HT-29 (cell line): ENCODE data around the gene FCN3. TPM values are rescaled to one million over a fixed set of nuclear protein-coding genes. Genes with fewer than 3 reads are reported as not detected.

Source experiments
- DNase-seq: peaks from one replicate; pipeline ENCODE4 v3.0.0-alpha.2; 2015; ENCODE audit warnings: low spot score
- total RNA-seq: library from RNA; depleted of rRNA; stranded (reverse); fragments of >200 nt; shearing (Covaris generic); gene quantifications from 2 replicates; pipeline ENCODE4 v1.2.3, GENCODE V29; 2014

FCN3 gene
- total RNA-seq, 1 experiment from 2014 or later = not detected

DNA sequence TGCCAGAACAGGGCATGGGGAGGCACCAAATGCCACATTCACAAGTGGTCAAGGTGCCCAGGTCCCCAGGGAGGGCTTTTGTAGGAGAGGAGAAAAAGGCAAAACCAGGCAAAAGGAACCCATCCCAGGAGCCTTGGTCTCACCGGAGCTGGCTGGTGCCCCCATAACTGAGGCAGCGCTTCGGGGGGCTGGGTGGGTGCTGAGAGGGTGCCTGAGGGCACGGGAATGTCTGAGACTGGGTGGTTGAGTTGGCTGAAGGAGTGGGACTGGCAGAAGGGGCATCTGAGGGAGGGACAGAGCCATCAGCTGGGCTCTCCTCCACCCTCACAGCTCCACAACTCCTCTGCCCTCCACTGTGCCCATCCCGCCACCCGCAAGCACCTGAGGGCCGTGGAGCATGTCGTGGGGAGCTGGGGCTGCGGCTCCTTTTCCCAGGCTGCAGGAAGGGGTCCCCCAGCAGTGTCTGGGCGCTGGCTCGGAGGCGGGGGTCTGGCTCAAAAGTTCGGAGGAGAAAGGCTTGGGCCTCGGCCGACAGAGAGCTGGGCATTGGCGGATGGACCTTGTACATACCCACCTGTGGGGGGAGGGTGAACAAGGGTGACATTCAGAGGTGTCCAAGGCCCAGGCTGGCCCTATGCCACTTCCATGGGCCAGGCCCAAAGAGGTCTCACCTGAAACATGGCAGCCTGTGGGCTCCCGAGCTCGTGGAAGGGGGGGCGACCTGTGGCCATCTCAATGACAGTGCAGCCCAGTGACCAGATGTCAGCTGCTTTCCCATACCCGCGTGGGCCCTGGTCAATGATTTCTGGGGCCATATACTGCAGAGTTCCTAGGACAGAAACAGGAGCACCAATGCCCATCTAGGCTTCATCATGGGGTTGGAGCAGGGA lies 16.3 kb downstream of the FCN3 start:
- no peak for DNase-seq

DNA sequence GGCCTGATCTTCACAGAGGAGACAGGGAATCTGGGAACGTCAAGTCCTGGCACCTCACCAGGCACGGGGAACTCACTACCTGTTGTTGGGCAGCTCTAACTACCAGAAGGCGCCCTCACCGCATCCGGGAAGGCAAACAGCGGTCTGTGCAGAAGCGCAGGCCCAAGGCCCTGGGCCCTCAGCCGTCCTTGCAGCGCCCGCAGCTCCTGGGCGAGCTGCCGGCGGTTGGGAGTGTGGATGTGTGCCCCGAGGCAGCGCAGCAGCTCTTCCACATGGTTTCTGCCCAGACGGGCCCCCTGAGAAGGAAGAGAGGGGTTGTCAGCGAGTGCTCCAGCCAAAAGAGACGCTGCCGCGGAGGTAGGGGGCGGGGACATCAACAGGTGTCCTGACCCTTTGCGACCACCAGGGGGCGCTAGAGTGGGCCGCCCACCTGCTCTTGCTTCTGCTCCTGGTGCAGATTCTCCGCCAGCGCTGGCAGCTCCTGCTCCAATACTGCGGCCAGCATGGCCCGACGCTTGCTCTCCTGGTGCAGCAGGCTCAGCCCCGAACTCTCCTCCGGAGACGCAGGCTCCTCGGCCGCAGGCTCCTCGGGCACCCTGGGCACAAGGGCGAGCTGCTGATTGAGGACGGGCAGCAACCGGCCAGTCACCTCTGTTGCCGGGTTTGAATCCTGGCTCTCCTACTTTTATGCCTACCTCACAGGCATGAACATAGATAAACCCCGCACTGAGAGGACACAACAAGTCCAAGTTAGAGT lies 17.2 kb downstream of the FCN3 start:
- DNase-seq = peak; percentile 63

DNA sequence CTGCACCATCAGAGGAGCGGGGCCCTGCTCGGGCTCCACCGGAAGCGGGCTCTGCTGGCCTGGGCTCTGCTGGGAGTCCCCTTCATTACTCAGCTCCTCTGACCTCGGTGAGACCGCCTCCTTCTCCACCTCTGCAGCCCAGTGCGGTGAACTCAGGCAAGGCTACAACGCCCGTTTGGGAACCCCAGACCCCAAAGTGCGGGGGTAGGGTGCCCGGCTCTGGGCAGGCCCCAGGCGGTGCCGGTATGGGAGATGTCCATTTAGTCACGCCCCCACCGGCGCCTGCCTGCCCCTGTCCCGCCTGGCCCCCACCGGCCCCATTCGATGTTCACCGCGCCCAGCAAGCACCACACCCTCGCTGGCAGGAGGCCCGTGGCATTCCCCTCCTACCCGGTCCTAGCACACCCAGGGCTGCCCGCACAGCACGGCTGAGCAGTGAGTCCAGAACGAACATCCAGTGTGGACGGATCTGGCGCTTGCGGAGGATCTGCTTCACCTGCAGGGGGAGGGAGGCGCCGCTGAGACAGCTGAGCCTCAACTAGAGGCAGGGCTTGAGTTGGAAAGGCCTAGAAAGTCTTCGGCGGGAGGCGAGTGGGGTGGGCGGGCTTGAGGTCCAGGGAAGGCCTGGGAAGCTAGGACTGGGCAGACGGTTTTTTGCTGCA lies 17.9 kb downstream of the FCN3 start:
- no peak for DNase-seq

DNA sequence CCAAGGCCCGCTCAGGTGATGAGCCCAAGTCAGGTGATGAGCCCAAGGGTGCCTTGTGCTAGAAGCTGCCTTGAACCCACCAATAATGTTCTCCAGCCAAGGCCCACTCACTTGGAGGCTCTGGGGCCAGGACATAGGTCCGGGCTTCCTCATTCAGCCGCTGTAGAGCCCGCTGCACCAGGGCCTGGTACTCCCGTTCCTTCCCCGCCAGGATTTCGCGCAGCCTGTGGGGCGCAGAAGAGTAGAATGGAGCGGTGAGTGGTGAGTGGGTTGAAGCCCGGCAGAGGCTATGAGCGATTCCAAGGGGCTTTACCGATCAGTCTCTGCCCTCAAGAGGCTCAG lies 18.4 kb downstream of the FCN3 start:
- DNase-seq = no peak

DNA sequence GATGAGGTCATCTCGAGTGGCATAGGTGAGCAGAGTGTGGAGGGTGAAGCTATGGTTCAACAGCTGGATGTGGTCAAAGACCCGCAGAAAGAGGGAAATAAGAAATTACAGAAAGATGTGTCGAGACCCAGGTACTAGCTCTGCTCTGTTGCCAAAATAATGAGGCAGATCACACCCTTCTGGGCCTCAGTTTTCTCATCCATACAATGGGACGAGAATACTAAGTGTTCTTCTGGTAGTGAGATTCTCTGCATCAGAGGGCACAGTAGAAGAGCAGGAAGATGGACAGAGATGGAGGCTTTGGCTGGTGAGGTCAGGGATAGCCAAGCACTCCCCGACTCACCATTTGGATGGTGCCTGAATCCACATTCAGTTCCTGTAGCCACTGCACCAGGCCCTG lies 18.9 kb downstream of the FCN3 start:
- no peak for DNase-seq

DNA sequence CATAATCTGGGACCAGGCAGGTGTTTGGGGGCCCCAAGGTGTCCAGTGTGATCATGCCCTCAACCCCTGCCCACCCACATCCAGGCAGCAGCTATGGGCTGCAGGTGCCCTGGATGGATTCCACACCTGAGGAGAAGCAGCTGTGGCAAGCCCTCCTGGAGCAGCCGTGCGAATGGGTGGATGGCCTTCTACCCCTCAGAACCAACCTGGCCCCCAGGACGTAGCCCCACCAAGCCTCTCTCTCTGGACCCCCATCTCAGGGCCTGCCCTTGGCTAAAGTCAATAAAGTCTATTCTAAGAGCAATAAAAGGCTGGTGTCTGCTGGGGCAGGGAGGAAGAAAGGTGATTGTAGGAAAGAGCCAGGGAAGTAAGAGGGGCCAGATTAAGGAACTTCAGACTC lies 21.0 kb downstream of the FCN3 start:
- no peak for DNase-seq

DNA sequence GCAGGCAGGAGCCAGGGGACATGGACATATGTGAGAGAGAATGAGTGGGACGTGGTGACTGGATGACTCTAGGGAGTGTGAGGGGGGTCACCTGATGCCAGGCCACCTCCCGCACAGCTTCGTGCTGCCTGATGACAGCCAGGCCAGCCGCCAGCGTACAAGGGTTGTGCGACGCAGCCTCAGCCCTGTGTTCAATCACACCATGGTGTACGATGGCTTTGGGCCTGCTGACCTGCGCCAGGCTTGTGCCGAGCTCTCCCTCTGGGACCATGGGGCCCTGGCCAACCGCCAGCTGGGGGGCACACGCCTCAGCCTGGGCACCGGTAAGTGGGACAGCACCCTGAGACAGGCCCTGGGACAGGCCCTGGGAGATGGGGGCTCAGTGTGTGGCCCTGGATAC lies 21.5 kb downstream of the FCN3 start:
- DNase-seq = no peak

DNA sequence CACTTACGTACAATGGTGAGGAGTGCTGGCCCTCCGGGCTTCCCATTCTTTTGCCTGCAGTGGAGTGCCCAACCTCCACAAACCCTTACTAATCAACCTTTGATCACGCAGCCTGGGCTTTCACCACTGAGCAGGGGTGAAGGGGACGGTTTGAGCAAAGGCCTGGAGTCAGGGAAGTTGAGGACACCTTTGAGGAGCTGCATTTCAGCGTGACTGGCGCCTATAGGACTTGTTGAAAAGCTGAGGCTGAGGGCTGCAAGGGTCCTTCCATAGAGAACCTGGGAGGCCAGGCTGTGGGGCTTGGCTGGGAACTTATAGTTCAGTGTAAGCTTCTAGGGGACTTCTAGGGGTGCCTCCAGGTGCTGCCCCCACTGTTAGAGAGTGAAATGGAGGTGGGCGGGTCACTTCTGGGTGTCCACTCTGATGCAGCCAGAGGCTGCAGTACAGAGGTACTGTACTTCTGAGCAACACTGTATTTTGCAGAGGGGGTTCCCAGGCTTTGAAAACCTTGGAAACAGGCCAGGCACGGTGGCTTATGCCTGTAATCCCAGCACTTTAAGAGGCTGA lies 23.0 kb downstream of the FCN3 start:
- DNase-seq = no peak

DNA sequence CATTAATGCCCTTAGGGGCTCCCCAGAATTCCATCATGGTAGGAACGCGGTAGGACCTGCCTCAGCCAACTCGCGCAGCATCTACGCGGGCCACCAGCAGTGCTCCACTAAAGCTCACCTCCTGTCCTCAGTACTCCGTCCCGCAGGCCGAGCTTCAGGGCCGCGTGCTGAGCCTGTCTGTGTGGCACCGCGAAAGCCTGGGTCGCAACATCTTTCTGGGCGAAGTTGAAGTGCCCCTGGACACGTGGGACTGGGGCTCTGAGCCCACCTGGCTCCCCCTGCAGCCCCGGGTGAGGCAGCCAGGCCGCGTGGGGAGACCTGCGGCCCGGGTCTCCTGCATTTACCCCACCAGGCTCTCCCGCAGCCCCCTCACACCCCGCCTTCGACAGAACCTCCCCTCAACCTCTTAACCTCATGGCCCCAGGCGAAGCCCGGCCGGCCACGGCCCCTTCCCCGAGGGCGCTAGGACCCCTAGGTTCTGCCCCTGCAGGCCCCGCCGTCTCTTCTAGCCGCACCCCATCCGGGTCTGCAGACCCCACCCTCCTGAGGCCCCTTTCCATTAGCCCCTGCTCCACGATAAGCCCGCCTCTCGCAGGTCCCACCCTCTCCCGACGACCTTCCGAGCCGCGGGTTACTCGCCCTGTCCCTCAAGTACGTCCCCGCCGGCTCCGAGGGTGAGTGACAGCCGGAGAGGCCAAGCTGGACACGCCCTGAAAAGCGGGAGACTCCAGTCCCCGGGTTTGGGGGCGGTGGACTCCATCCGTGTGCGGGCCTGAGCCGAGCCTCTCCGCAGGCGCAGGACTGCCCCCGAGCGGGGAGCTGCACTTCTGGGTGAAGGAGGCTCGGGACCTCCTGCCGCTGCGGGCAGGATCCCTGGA lies 23.7 kb downstream of the FCN3 start:
- DNase-seq = no peak

DNA sequence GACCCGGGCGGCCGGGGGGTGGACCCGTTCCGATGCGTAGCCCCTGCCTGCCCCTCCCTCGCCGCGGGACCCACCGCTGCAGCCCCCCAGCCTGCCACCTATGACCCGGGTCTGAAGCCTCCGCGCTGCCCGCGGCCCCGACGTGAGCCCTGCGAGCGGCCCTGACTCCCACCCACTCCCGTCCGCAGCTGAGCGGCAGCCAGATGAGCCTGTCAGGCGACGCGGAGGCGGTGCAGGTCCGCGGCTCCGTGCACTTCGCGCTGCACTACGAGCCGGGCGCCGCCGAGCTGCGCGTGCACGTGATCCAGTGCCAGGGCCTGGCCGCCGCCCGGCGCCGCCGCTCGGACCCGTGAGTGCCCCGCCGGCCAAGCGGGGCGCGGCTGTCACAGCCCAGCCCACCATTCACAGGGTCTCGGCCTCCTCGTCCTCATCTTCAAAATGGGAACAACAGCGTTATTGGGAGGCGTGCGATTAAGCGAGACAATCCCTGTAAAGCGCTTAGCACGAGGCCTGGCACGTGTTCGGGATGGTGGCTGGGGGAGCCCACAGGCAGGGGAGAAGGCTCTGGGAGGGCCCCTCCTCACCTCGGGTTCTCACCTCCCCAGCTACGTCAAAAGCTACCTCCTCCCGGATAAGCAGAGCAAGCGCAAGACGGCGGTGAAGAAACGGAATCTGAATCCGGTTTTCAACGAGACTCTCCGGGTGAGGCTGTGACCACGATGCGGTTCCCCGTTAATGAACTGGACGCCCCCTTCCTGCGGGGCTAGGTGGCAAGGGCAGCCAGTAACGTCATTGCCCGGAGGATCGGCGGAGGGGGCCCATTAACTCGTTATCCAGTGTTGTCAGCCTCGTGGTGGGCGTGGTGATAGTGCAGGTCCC lies 24.6 kb downstream of the FCN3 start:
- peak; percentile 76 for DNase-seq

DNA sequence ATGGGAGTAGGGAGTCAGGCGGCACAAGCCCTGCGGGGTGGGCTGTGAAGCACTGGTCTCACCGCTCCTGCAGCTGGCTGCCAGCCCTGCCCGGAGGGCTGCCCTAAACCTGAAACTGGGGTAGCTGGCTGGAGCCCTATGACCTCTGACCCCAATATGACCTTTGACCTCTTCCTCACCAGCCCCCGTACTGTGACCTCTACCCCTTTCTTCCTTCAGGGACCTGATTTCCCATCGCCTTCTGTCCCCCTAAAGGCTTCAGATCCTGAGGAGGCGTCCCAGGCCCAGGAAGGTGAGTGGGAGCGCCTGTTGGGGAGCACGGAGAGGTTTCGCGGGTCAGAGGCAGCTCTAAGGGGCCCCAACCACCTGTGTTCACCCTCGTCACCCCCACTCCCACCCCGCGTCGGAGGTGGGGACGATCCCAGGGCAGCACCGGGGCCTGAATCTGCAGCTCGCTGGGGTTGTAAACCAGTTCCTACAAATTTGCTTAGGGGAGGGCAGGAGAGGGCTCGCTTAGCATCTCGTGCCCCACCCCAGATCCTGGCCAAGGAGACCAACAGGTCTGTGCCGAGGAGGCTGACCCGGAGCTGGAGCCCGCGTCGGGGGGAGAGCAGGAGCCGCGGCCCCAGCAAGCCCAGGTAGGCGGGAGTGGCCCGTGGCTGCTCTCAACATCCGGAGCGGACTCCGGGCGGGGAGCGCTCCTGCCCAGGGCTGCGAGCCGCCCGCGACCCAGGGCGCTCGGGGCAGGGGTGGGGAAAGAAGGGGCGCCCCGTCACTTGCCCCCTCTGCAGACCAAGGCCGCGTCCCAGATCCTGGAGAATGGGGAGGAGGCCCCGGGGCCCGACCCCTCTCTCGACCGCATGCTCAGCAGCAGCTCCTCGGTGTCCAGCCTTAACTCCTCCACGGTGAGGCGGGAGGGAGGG lies 25.5 kb downstream of the FCN3 start:
- DNase-seq = peak; percentile 81

DNA sequence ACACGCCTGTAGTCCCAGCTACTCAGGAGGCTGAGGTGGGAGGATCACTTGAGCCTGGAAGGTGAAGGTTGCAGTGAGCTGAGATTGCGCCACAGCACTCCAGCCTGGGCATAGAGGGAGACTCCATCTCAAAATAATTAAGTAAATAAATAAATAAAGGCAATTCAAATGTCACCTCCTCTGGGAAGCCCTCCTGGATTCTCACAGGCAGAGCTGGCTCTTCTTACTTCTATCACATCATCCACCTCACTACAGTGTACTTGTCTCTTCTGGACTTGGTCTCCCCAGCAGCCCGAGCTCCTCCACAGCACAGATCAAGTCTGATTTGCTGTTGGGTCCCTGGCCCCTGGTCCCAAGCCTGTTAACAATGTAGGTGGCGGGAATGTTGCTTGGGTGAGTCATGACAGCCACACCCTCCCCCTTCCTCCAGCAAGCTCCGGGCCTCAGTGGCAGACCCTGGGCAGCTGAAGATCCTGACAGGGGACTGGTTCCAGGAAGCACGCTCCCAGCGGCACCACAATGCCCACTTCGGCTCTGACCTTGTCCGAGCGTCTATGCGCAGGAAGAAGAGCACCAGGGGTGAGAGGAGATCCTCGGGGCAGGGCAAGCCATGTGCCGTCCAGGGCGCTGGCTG lies 27.5 kb downstream of the FCN3 start:
- no peak for DNase-seq

DNA sequence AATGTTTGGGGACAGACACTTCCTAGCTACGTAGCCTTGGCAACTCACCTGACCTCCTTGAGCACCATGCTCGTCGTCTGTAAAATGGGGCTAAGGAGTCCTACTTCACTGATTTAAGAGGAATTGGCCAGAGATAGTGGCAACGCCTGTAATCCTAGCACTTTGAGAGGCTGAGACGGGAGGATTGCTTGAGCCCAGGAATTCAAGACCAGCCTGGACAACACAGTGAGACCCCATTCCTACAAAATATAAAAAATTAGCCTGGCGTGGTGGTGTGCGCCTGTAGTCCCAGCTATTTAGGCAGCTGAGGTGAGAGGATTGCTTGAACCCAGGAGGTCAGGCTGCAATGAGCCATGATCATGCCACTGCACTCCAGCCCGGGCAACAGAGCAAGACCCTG lies 28.3 kb downstream of the FCN3 start:
- no peak for DNase-seq

DNA sequence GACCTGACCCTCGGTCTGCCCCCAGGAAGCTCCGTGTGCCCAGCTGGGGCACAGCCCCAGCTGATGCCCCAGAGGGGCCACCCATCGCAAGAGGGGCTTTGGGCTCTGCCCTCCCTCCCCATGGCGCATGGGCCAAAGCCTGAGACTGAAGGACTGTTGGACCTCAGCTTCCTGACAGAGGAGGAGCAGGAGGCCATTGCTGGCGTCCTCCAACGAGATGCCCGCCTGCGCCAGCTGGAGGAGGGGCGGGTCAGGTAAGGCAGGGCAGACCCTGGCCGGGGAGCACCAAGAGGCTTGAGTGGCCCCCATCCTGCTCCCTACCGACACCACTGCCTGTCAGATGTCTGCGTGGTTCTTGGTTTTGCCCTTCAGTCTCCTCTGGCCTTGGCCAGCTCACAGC lies 29.4 kb downstream of the FCN3 start:
- no peak for DNase-seq

DNA sequence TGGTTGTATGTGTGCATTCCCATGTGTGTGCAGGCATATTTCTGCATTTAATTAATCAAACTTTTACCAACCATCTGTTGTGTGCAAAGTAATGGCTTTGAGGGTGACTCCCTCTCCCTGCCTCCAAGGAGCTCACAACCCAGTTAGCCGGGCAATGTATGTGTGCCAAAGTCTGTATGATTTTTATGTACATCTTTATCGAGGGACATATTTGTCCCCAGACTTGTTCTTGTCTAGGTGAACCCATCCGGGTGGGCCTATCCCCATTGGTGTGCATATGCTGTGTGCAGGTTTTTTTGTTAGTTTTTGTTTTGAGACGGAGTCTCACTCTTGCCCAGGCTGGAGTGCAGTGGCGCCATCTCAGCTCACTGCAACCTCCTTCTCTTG lies 31.0 kb downstream of the FCN3 start:
- peak; percentile 39 for DNase-seq

DNA sequence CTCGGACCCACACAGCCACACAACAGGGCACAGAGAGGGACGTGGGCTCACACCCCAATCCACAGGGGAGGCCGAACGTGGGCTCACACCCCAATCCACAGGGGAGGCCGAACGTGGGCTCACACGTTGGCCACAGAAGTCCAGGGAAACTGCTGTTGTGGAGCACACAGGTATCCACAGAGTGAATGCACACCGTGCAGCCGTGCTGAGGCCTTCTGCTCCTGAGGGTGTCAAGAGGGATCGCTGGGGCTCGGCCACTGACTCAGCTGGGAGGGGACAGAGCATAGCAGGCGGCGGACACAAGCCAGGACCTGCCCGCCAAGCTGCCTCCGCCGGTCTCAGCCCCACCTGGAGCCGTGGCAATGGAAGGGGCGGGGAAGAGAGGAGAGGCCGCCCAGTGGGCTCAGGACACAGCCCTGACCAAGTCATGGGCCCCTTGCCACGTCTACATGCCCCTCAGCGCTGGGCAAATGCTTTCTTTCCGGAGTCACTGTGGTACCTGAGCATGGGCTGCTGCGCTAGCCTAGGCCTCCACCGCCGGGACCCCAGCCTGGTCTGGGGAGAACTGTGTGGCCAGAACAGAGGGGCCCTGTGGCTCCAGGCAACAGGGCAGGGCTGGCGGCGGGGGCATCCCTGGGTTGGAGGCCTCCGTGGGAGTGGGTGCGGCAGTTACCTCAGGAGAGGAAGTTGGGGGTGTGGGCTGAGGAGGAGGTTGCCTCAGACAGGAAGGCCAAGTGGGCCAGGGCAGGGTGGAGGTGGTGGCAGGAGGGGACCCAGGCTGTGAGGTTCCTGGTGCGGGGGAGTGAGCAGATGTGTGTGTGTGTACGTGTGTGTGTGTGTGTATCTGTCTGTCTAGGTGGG lies 31.6 kb downstream of the FCN3 start:
- peak; percentile 73 for DNase-seq

DNA sequence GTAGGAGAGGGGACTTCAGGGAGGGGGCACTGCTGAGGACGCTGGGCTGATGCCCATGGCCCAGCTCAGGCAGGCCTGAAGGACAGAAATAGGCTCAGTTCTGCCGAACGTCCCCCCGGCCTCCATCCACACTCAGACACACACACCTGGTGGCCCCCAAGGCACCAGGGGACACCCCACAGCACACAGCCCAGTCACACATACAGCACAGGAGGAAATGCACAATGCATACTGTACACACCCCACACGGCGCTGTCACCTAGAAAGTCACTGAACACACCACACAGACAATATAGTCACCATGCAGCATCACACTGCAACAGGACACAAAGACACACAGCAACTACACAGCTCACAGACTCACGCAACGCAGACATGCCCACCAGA lies 32.2 kb downstream of the FCN3 start:
- DNase-seq = peak; percentile 25
